ENCODE measurements around the gene TRAPPC2B.
A peak's percentile ranks its signal among the peaks of the same experiment; 100 is the strongest.

DNA sequence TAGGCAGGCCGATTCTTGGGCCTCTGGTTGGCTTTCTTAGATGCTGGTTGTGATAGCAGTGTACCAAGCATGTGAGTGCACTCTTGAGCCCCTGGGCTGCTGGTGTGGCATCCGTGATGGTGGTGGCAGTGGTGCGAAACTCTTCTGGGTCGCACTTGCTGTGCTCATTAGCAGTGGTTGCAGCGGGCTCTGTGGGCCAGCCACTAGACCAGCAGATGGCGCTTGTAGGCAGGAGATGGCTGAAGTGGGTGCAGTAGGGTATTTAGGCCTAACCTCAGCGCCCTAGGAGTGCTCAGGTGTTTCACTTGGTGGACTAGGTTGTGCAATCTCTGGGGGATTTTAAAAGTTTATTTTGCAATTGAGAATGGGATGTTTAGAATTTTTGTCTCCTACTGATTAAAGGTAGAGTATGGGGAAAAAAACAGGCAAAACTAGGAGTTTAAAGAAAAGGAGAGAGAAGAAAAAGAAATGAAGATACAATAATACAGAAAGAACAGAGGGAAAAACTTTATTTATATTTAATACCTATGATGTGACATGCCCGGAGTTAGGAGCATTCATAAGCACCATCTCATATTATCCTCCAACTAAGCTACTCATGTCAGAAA lies 43.3 kb downstream of the TRAPPC2B start:
- TF ChIP-seq CTCF (IDR thresholded peaks at IDR 0.05; ENCODE audit: poor library complexity) (peak; percentile 85), EZH2 (IDR thresholded peaks at IDR 0.05; ENCODE audit: borderline replicate concordance) (no peak), EZH2phosphoT487 (IDR thresholded peaks at IDR 0.05; ENCODE audit: low read depth, severe bottlenecking, unreplicated experiment) (no peak)
